Measurements from ENCODE around the gene KIF5A.

GRCh38 chr12:57611108-57611826 lies 61.4 kb downstream of the KIF5A start, which contains the start of gene ARHGEF25:
- TF ChIP-seq CTCF (conservative IDR thresholded peaks at IDR 0.05), result no peak
- no peak for TF ChIP-seq ZFX (IDR thresholded peaks at IDR 0.05)

All from C4-2B (cell line).